NOMO-1 treated with DMSO at 0.1 percent for 48 hours (cell line): Measurements from ENCODE around the gene CYP2A7.
A peak's percentile ranks its signal among the peaks of the same experiment; 100 is the strongest.
"Not testable (repeated sequence)": the region's sequence is repeated elsewhere in the genome, so short reads cannot be mapped to it uniquely, and the experiment has no call there.

ENCODE experiments used
- DNase-seq: peaks from one replicate; lab custom pipeline; 2025; ENCODE audit not compliant: unreplicated experiment; lab: John Stamatoyannopoulos, UW

CYP2A7 gene

GRCh38 chr19:40899964-40900363 lies 17.9 kb upstream of the CYP2A7 start:
- DNase-seq: peak; percentile 82

GRCh38 chr19:40896843-40897789 lies 15.1 kb upstream of the CYP2A7 start:
- not testable (repeated sequence) for DNase-seq

GRCh38 chr19:40896418-40896796 lies 14.4 kb upstream of the CYP2A7 start:
- DNase-seq: no peak

GRCh38 chr19:40893112-40893511 lies 11.1 kb upstream of the CYP2A7 start:
- DNase-seq: no peak

- DNase-seq: no peak
These were observed 7.3 kb upstream of the CYP2A7 start for GRCh38 chr19:40889366-40889765.

- no peak for DNase-seq
These were observed 6.2 kb upstream of the CYP2A7 start for GRCh38 chr19:40888191-40888590.

- DNase-seq: not testable (repeated sequence)
These were observed 2.3 kb upstream of the CYP2A7 start for GRCh38 chr19:40884187-40884931.

- not testable (repeated sequence) for DNase-seq
These were observed 2.7 kb downstream of the CYP2A7 start for GRCh38 chr19:40879349-40879748.

GRCh38 chr19:40875526-40875951 lies 6.5 kb downstream of the CYP2A7 start:
- DNase-seq: peak; percentile 77

- not testable (repeated sequence) for DNase-seq
These were observed 7.2 kb downstream of the CYP2A7 start for GRCh38 chr19:40874874-40875273.

GRCh38 chr19:40873873-40874272 lies 8.2 kb downstream of the CYP2A7 start:
- DNase-seq: not testable (repeated sequence)

- no peak for DNase-seq
These were observed 9.8 kb downstream of the CYP2A7 start for GRCh38 chr19:40872209-40872608.

GRCh38 chr19:40867701-40868100 lies 14.3 kb downstream of the CYP2A7 start:
- no peak for DNase-seq

- DNase-seq: not testable (repeated sequence)
These were observed 17.1 kb downstream of the CYP2A7 start for GRCh38 chr19:40864739-40865496.

GRCh38 chr19:40862785-40863184 lies 19.2 kb downstream of the CYP2A7 start:
- no peak for DNase-seq

- no peak for DNase-seq
These were observed 19.7 kb downstream of the CYP2A7 start for GRCh38 chr19:40862333-40862732.

GRCh38 chr19:40858109-40858508 lies 23.9 kb downstream of the CYP2A7 start:
- DNase-seq: no peak

GRCh38 chr19:40852467-40853152 lies 29.4 kb downstream of the CYP2A7 start:
- DNase-seq: not testable (repeated sequence)

- DNase-seq: not testable (repeated sequence)
These were observed 31.8 kb downstream of the CYP2A7 start, which contains the start of gene CYP2A6 for GRCh38 chr19:40850277-40850676. Gene CYP2A6, minus strand, starts transcription at chr19:40850447. Its CDS starts 21 bp downstream, at chr19:40850426.

GRCh38 chr19:40846722-40847121 lies 35.3 kb downstream of the CYP2A7 start:
- not testable (repeated sequence) for DNase-seq
